Neural progenitor cell (in vitro differentiated cells): Measurements from ENCODE around the gene DYRK2. TPM values are rescaled to one million over a fixed set of nuclear protein-coding genes. Genes with fewer than 3 reads are reported as not detected.

Source experiments
- DNase-seq: peaks from one replicate; pipeline ENCODE4 v3.0.0-alpha.2; 2016; ENCODE audit warnings: low spot score
- H2AFZ ChIP-seq: fragments of 200-600 bp; sonication (generic); replicated peaks from 2 replicates; pipeline ENCODE4 v1.6.1; 2016; ENCODE audit warnings: antibody characterized with exemption
- H3F3A ChIP-seq: fragments of 200-600 bp; sonication (generic); 2 replicates; pipeline ENCODE4 v1.6.1; 2016; ENCODE audit warnings: antibody characterized with exemption, low read depth
- H3K27ac ChIP-seq: fragments of 200-600 bp; sonication (generic); 2 replicates; pipeline ENCODE4 v1.5.1; 2016; ENCODE audit warnings: mild to moderate bottlenecking
- H3K27me3 ChIP-seq: fragments of 200-600 bp; sonication (generic); 2 replicates; pipeline ENCODE4 v1.6.1; 2016; ENCODE audit warnings: mild to moderate bottlenecking, moderate library complexity
- H3K36me3 ChIP-seq: fragments of 200-600 bp; sonication (generic); 2 replicates; pipeline ENCODE4 v1.5.1; 2016
- H3K4me1 ChIP-seq: fragments of 200-600 bp; sonication (generic); 2 replicates; pipeline ENCODE4 v1.6.1; 2016; ENCODE audit warnings: mixed run types
- H3K4me2 ChIP-seq: fragments of 200-600 bp; sonication (generic); 2 replicates; pipeline ENCODE4 v1.6.1; 2016
- H3K4me3 ChIP-seq: fragments of 200-600 bp; sonication (generic); 2 replicates; pipeline ENCODE4 v1.5.1; 2016
- H3K79me2 ChIP-seq: fragments of 200-600 bp; sonication (generic); 2 replicates; pipeline ENCODE4 v1.6.1; 2016; ENCODE audit warnings: low read depth
- H3K9ac ChIP-seq: fragments of 200-600 bp; sonication (generic); 2 replicates; pipeline ENCODE4 v1.6.1; 2016
- H3K9me3 ChIP-seq: fragments of 200-600 bp; sonication (generic); 2 replicates; pipeline ENCODE4 v1.5.1; 2016; ENCODE audit warnings: low read depth
- H4K20me1 ChIP-seq: fragments of 200-600 bp; sonication (generic); 2 replicates; pipeline ENCODE4 v1.6.1; 2016; ENCODE audit warnings: low read depth
- H3K27ac Mint-ChIP-seq: 3 replicates; pipeline ENCODE4 v1.8.0; 2021; ENCODE audit warnings: mixed read lengths
- H3K27me3 Mint-ChIP-seq: 2 replicates; pipeline ENCODE4 v1.8.0; 2022; ENCODE audit warnings: low read depth, mild to moderate bottlenecking, inconsistent platforms, moderate library complexity, mixed read lengths; ENCODE audit not compliant: insufficient read depth
- H3K36me3 Mint-ChIP-seq: 3 replicates; pipeline ENCODE4 v1.8.0; 2021; ENCODE audit warnings: mixed read lengths
- H3K4me1 Mint-ChIP-seq: 3 replicates; pipeline ENCODE4 v1.8.0; 2021; ENCODE audit warnings: mixed read lengths
- H3K4me3 Mint-ChIP-seq: 3 replicates; pipeline ENCODE4 v1.8.0; 2021; ENCODE audit warnings: mild to moderate bottlenecking, moderate library complexity, mixed read lengths
- H3K9me3 Mint-ChIP-seq: 3 replicates; pipeline ENCODE4 v1.8.0; 2020; ENCODE audit warnings: mixed read lengths
- EZH2 ChIP-seq: fragments of 200-600 bp; sonication (generic); IDR thresholded peaks from 2 replicates; pipeline ENCODE4 v1.6.1; 2017; ENCODE audit warnings: antibody characterized with exemption, mild to moderate bottlenecking, moderate library complexity
- EZH2phosphoT487 ChIP-seq: fragments of 200-600 bp; sonication (generic); IDR thresholded peaks from 2 replicates; pipeline ENCODE4 v1.6.1; 2017; ENCODE audit warnings: antibody characterized with exemption
- total RNA-seq: library from RNA; depleted of rRNA; stranded (reverse); fragments of >200 nt; gene quantifications from 2 replicates; pipeline ENCODE4 v1.2.3, GENCODE V29; 2015; ENCODE audit warnings: low replicate concordance
- TF ChIP-seq, protein P1 (sequence below): fragments of 200-600 bp; sonication (generic); IDR thresholded peaks from 2 replicates; pipeline ENCODE4 v1.5.1; 2017; ENCODE audit warnings: antibody characterized with exemption, mild to moderate bottlenecking

The DYRK2 gene
- total RNA-seq, 1 donor from 2014 or later = 29.6 TPM

DNA sequence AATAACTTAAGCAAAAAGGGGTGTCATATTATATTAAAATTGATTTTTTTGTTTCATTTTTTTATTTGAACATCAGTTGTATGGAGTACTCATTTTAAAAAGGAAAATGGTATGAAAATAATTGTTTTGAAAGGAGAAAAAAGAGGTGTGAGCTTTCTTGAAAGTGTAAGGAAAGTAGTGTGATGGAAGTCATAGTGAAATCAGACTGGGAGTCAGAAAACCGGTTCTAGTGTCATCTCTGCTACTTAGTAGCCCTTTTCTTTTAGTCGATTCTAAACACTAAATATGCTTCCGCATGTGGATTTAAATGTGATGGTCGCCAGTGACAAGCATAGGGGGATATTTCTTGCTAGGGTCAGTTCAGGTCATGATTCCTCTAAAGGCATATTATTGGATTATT is 1.8 kb upstream of the DYRK2 start:
- no peaks in the 10 kb centered on the region for H3K36me3 ChIP-seq
- H3K27me3 ChIP-seq = peaks cover 8% of the 10 kb centered on the region
- H3K4me3 ChIP-seq = no peak overlapping the region
- peaks cover 20% of the 10 kb centered on the region for H4K20me1 ChIP-seq
- H3K36me3 Mint-ChIP-seq = peaks cover 7% of the 10 kb centered on the region
- no peak overlapping the region for H3K27ac ChIP-seq
- H2AFZ ChIP-seq = no peak overlapping the region
- H3K27ac Mint-ChIP-seq = no peak overlapping the region
- no peak for DNase-seq
- H3K9me3 ChIP-seq = no peaks in the 10 kb centered on the region
- TF ChIP-seq, protein P1, sequence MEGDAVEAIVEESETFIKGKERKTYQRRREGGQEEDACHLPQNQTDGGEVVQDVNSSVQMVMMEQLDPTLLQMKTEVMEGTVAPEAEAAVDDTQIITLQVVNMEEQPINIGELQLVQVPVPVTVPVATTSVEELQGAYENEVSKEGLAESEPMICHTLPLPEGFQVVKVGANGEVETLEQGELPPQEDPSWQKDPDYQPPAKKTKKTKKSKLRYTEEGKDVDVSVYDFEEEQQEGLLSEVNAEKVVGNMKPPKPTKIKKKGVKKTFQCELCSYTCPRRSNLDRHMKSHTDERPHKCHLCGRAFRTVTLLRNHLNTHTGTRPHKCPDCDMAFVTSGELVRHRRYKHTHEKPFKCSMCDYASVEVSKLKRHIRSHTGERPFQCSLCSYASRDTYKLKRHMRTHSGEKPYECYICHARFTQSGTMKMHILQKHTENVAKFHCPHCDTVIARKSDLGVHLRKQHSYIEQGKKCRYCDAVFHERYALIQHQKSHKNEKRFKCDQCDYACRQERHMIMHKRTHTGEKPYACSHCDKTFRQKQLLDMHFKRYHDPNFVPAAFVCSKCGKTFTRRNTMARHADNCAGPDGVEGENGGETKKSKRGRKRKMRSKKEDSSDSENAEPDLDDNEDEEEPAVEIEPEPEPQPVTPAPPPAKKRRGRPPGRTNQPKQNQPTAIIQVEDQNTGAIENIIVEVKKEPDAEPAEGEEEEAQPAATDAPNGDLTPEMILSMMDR = no peak
- no peak for TF ChIP-seq EZH2
- no peak for TF ChIP-seq EZH2phosphoT487
- H3K4me2 ChIP-seq = no peak overlapping the region
- no peak overlapping the region for H3K9ac ChIP-seq
- peaks cover 2% of the 10 kb centered on the region for H3K9me3 Mint-ChIP-seq
- H3K4me3 Mint-ChIP-seq = peak overlapping the region; percentile 96
- peaks cover 9% of the 10 kb centered on the region for H3K27me3 Mint-ChIP-seq
- H3F3A ChIP-seq = peaks cover 4% of the 10 kb centered on the region
- peaks cover 31% of the 10 kb centered on the region for H3K79me2 ChIP-seq
- H3K4me1 ChIP-seq = peaks cover 9% of the 10 kb centered on the region
- peaks cover 33% of the 10 kb centered on the region for H3K4me1 Mint-ChIP-seq

GRCh38 chr12:67647181-67647798 is 1.3 kb upstream of the DYRK2 start:
- peaks cover 33% of the 10 kb centered on the region for H3K4me1 Mint-ChIP-seq
- peak; percentile 31 for DNase-seq
- peaks cover 25% of the 10 kb centered on the region for H4K20me1 ChIP-seq
- H3F3A ChIP-seq = peaks cover 4% of the 10 kb centered on the region
- H3K27ac ChIP-seq = no peak overlapping the region
- H3K79me2 ChIP-seq = peaks cover 36% of the 10 kb centered on the region
- peak overlapping the region; percentile 67 for H3K27ac Mint-ChIP-seq
- no peaks in the 10 kb centered on the region for H3K36me3 ChIP-seq
- H2AFZ ChIP-seq = peak overlapping the region; percentile 99
- H3K4me1 ChIP-seq = peaks cover 14% of the 10 kb centered on the region
- H3K4me2 ChIP-seq = peak overlapping the region; percentile 97
- peak overlapping the region; percentile 96 for H3K4me3 Mint-ChIP-seq
- peaks cover 7% of the 10 kb centered on the region for H3K36me3 Mint-ChIP-seq
- peaks cover 2% of the 10 kb centered on the region for H3K9me3 Mint-ChIP-seq
- TF ChIP-seq EZH2phosphoT487 (no peak), EZH2 (no peak)
- TF ChIP-seq, protein P1 = no peak
- no peaks in the 10 kb centered on the region for H3K9me3 ChIP-seq
- peaks cover 8% of the 10 kb centered on the region for H3K27me3 ChIP-seq
- H3K4me3 ChIP-seq = peak overlapping the region; percentile 99
- peaks cover 6% of the 10 kb centered on the region for H3K27me3 Mint-ChIP-seq
- H3K9ac ChIP-seq = no peak overlapping the region

DNA sequence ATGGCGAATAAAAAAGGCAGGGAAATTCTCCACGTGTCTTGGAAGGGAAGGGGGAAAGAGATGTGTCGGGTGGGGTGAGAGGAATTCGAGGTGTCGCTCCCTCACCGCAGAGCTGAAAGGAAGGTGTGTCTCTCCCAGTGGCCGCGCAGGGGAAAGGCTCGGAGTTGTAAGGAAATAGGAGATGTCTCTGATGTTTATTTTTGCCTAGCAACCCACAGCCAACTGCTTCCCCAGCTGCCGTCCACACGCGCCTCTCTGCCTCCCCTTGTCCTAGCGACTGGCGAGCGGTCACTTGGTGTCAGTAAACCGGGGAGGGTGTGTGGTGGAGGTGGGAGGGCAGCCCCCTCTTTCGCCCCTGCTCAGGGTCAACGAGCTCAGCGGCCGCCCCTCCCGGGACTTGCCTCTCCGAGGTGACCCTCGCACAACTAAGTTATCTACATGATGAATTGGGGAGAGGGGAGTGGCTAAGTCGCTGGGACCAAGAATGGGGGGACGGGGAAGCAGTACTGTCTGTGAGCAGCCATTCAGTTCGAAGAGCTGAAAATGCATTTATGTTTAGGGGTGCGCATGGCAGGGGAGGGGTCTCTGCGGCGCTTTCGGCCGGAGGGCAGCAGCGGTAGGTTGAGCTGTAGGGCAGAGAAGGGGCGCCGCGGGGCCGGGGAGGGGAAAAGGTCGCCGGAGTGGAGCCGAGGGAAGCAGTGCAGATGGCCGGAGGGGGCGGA is 585 bp upstream of the DYRK2 start:
- Mint-ChIP-seq H3K9me3 (peaks cover 2% of the 10 kb centered on the region), H3K27me3 (peaks cover 6% of the 10 kb centered on the region), H3K4me1 (peaks cover 33% of the 10 kb centered on the region), H3K36me3 (peaks cover 7% of the 10 kb centered on the region), H3K4me3 (peak overlapping the region; percentile 96), H3K27ac (peak overlapping the region; percentile 67)
- peaks cover 4% of the 10 kb centered on the region for H3F3A ChIP-seq
- peak overlapping the region; percentile 99 for H3K4me3 ChIP-seq
- no peaks in the 10 kb centered on the region for H3K36me3 ChIP-seq
- peak overlapping the region; percentile 99 for H2AFZ ChIP-seq
- DNase-seq = peak; percentile 86
- no peak overlapping the region for H3K9ac ChIP-seq
- TF ChIP-seq, protein P1 = peak; percentile 27
- no peak for TF ChIP-seq EZH2
- peaks cover 15% of the 10 kb centered on the region for H3K4me1 ChIP-seq
- peak overlapping the region; percentile 97 for H3K4me2 ChIP-seq
- H3K27me3 ChIP-seq = peaks cover 8% of the 10 kb centered on the region
- no peak overlapping the region for H3K27ac ChIP-seq
- peaks cover 43% of the 10 kb centered on the region for H3K79me2 ChIP-seq
- no peaks in the 10 kb centered on the region for H3K9me3 ChIP-seq
- peaks cover 31% of the 10 kb centered on the region for H4K20me1 ChIP-seq
